Fibroblast of mammary gland (primary cell): ENCODE results near the gene RPH3AL.

Source experiments
- DNase-seq: peaks from one replicate; pipeline ENCODE4 v3.0.0-alpha.2; 2010; ENCODE audit warnings: low read depth
- H3K4me3 ChIP-seq: 2 replicates; pipeline ENCODE4 v1.5.1; 2011; ENCODE audit warnings: low read depth, mild to moderate bottlenecking, low read length, moderate library complexity; ENCODE audit not compliant: control insufficient read depth
- CTCF ChIP-seq: conservative IDR thresholded peaks from 2 replicates; pipeline ENCODE4 v1.5.1; 2011; ENCODE audit warnings: low read depth, low read length, inconsistent platforms; ENCODE audit not compliant: control insufficient read depth, insufficient read depth

The RPH3AL gene

DNA sequence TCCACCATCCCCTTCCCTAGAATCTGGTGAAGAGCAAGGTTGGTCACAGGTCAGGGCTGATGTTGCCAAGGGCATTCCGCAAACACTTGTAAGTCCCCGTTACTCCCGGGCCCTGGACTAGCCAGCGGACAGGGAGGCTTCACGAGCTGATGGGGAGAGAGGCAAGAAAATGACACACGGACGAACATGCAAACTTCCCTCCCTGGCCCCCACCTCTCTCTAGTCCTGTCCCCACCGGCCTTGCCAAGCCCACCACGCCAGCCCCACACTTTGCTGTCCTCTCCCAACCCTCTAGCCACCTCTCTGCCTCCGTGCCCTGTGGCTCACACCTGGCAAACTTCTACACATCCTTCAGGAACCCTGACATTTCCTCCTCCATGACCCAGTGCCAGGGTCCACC is 54.8 kb downstream of the RPH3AL start:
- no peak for TF ChIP-seq CTCF
- no peak overlapping the region for H3K4me3 ChIP-seq

DNA sequence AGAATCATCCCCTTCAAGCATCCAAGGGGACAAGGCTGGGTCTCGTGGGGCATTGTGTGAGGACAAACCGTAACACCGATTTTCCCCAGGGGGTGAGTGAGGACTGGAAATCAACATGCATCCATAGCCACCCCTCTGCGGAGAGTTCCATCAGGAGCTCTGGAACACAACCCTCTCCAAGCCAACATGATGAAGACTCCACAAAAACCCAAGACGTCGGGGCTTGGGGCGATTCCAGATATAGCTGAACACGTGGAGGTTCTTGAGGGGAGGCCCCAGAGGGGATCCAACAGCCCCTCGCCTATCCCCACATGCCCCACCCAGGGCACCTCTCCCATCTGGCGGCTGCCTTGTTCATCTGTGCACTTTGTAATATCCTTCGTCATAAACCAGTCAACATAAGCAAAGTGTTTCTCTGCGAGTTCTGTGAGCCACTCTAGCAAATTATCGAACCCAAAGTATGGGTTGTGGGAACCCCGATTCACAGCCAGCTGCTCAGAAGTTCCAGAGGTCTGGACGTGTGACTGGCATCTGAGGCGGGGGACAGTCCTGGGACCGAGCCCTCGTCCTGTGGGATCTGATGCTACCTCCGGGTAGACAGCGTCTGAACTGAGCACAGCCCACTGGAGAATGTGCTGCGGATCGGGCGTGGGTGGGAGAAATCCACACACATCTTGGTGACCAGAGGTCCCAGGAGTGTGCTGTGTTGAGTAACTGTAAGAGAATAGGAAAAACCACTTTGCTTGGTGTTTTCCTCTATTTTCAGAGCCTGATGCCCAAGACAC is 55.5 kb downstream of the RPH3AL start:
- no peak overlapping the region for H3K4me3 ChIP-seq
- TF ChIP-seq CTCF, result no peak
- no peak for DNase-seq

More for the DNA sequence above, 54.8 kb downstream of the RPH3AL start:
- no peak for DNase-seq

GRCh38 chr17:296379-296778 is 56.2 kb downstream of the RPH3AL start:
- no peak overlapping the region for H3K4me3 ChIP-seq
- DNase-seq, result no peak
- TF ChIP-seq CTCF, result no peak

DNA sequence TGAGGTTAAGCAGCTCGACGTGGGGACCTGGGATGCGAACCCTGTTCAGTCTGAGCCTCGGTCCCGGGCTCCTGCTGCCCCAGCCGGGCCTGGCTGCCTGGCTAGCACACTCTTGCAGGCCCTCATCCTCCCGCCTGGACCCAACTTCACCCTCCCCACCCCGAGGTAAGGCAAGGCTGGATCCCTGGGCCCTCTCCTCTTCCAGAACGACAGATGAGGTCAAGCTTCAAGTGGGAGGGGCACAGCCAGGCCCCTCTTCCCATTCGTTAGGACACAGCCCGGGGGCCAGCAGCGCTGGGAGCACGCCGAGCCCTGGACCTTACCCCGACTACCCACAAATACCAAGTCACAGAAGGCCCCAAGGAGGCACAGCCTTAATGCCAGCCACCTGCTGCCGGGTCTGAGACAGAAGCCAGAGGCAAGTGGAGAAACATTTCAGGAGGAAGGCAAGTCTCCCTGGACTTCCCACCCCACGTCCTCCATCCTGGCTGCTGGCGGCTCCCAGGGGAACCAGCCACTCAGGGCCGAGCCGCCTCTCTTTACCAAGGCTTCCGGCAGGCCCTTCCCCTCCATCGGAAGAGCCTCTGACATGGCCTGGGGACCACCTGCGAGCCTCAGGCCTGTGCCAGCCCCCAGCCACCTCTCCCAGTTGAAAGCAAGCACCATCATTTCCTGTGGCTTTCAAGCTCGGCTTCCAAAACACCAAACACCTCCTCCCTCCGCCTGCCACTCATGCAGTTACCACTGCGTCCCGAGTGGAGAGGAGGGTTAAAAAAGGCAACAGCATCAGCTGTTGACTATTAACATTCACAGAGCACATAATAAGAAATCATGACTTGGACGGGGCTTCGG is 59.9 kb downstream of the RPH3AL start:
- no peak for DNase-seq
- TF ChIP-seq CTCF, result no peak
- H3K4me3 ChIP-seq, result no peak overlapping the region

DNA sequence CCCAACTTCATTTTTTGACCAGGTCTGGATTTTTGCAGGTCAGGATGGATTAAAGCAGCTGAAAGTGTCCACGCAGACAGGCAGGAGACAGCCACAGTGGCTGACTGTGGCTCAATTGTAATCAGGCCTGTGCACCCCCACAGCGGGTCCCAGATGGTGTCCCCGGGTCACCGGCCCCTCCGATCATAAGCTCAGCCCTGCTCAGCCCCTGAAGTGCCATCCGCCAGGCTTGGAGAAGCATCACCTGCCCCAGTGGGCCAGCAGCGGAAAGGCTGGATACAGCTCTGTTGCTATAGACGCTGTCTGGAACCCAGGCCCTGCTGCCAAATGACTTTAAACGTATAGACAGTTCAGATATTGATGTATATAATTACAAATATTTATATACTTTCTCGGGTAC is 60.6 kb downstream of the RPH3AL start:
- H3K4me3 ChIP-seq, result no peak overlapping the region
- DNase-seq, result no peak
- TF ChIP-seq CTCF, result no peak

- DNase-seq, result no peak
- no peak for TF ChIP-seq CTCF
- no peak overlapping the region for H3K4me3 ChIP-seq
Observed at GRCh38 chr17:291587-291986, 61.0 kb downstream of the RPH3AL start.
